HG02588 (cell line): Measurements from ENCODE around the gene ZFP3.
"Not testable (repeated sequence)": the region's sequence is repeated elsewhere in the genome, so short reads cannot be mapped to it uniquely, and the experiment has no call there.

ENCODE experiments used
- ATAC-seq: cut with Tn5 transposase; IDR thresholded peaks from one replicate; pipeline ENCODE4 v1.9.1; 2021; ENCODE audit warnings: mild to moderate bottlenecking, moderate library complexity; ENCODE audit not compliant: unreplicated experiment

ZFP3 gene

GRCh38 chr17:5136580-5137412 is 58.5 kb downstream of the ZFP3 start:
- ATAC-seq, result not testable (repeated sequence)

GRCh38 chr17:5137511-5138197 is 59.4 kb downstream of the ZFP3 start:
- ATAC-seq, result not testable (repeated sequence)

- ATAC-seq, result not testable (repeated sequence)
Measured at GRCh38 chr17:5138198-5138544, 59.9 kb downstream of the ZFP3 start.

GRCh38 chr17:5138616-5139457 is 60.6 kb downstream of the ZFP3 start:
- no peak for ATAC-seq

- no peak for ATAC-seq
Measured at GRCh38 chr17:5139458-5139732, 61.1 kb downstream of the ZFP3 start.

GRCh38 chr17:5142877-5143276 is 64.6 kb downstream of the ZFP3 start:
- not testable (repeated sequence) for ATAC-seq
